WI38 (cell line): ENCODE measurements around the gene HIRIP3.

ENCODE experiments used
- H3K4me3 ChIP-seq: 2 replicates; pipeline ENCODE4 v1.5.1; 2011; ENCODE audit warnings: low read depth, mild to moderate bottlenecking, control low read depth, low read length
- CTCF ChIP-seq: IDR thresholded peaks from 2 replicates; pipeline ENCODE4 v1.5.1; 2012; ENCODE audit warnings: low read depth, mild to moderate bottlenecking, control low read depth, low read length

Gene HIRIP3

GRCh38 chr16:29983420-29984136 is 11.8 kb downstream of the HIRIP3 start:
- no peak overlapping the region for H3K4me3 ChIP-seq
- TF ChIP-seq CTCF: no peak

- no peak overlapping the region for H3K4me3 ChIP-seq
- TF ChIP-seq CTCF: no peak
Measured at GRCh38 chr16:29982560-29983419, 12.6 kb downstream of the HIRIP3 start.

GRCh38 chr16:29978564-29979270 is 16.7 kb downstream of the HIRIP3 start:
- TF ChIP-seq CTCF: no peak
- no peak overlapping the region for H3K4me3 ChIP-seq

GRCh38 chr16:29978081-29978480 is 17.3 kb downstream of the HIRIP3 start:
- no peak overlapping the region for H3K4me3 ChIP-seq
- TF ChIP-seq CTCF: no peak

- TF ChIP-seq CTCF: no peak
- no peak overlapping the region for H3K4me3 ChIP-seq
Measured at GRCh38 chr16:29977063-29977825, 18.2 kb downstream of the HIRIP3 start.

- peak overlapping the region; percentile 85 for H3K4me3 ChIP-seq
- TF ChIP-seq CTCF: no peak
Measured at GRCh38 chr16:29975811-29976511, 19.5 kb downstream of the HIRIP3 start.
